ENCODE data around the gene PTPN4. TPM values are rescaled to one million over a fixed set of nuclear protein-coding genes. Genes with fewer than 3 reads are reported as not detected.

The PTPN4 gene
- total RNA-seq, 1 donor from 2014 or later: 45.9 TPM

DNA sequence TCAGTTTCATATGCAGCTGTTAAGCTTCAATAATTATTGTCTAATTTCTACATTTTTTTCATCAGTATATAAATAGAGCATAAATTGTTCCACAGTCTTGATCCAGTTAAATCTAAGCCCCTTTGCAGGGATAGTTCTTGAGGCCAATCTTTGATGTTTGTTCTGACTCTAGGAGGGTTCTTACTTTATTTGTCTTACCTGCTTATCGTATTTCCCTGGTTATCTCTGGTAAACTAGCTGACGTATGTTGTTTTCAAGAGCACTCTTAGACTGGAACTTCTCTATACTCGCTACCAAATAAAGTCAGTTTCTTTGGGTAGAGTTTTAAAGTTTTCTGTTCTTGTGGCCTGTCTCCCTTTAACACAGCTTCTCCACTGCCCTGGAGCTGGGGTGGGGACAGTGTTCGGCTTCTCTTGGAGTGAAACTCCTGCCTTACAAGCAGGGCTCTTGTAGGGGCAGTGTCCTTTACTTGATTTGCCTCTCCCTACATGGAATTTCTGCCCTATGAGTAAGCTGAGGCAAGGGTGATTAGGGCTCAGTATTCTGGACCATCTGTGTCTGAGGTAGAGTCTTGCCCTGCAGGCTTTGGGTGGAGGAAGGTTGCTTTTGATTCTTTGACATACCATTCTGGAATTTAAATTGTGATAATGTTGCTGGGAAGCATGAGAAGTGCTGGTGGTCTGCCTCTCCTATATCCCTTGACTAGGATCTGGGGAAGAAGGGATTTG, 90.3 kb downstream of the PTPN4 start:
- no peak for DNase-seq (ENCODE audit: low spot score)

- no peak for DNase-seq (ENCODE audit: low spot score)
These were observed 92.5 kb downstream of the PTPN4 start for GRCh38 chr2:119852214-119852613.

GRCh38 chr2:119853777-119854399, 94.2 kb downstream of the PTPN4 start:
- DNase-seq (ENCODE audit: low spot score): no peak

- no peak for DNase-seq (ENCODE audit: low spot score)
These were observed 96.8 kb downstream of the PTPN4 start for GRCh38 chr2:119856469-119856901.

GRCh38 chr2:119857742-119858141, 98.0 kb downstream of the PTPN4 start:
- DNase-seq (ENCODE audit: low spot score): no peak

- no peak for DNase-seq (ENCODE audit: low spot score)
These were observed 99.8 kb downstream of the PTPN4 start for GRCh38 chr2:119859528-119859927.

GRCh38 chr2:119860924-119861323, 101.2 kb downstream of the PTPN4 start:
- no peak for DNase-seq (ENCODE audit: low spot score)

- DNase-seq (ENCODE audit: low spot score): no peak
These were observed 102.6 kb downstream of the PTPN4 start for GRCh38 chr2:119862127-119862889.

GRCh38 chr2:119864318-119864717, 104.6 kb downstream of the PTPN4 start:
- DNase-seq (ENCODE audit: low spot score): no peak

DNA sequence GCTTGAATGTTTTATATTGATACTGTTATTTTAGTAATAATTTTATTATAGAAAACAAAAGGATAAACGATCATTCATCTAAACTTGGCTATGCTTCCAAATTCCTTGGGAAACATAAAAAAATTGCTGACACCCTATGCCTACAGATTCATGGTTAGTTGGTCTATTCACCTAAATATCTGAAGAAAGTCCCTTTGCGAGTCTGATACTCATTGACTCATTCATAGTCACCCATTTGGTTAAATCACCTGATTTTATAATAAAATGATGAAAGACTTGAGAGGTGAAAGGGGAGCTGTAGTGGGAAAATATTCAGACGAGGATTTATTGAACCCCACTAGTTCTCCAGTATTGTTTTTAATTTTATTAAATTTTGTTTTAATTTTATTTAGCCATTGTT, 112.0 kb downstream of the PTPN4 start:
- no peak for DNase-seq (ENCODE audit: low spot score)

DNA sequence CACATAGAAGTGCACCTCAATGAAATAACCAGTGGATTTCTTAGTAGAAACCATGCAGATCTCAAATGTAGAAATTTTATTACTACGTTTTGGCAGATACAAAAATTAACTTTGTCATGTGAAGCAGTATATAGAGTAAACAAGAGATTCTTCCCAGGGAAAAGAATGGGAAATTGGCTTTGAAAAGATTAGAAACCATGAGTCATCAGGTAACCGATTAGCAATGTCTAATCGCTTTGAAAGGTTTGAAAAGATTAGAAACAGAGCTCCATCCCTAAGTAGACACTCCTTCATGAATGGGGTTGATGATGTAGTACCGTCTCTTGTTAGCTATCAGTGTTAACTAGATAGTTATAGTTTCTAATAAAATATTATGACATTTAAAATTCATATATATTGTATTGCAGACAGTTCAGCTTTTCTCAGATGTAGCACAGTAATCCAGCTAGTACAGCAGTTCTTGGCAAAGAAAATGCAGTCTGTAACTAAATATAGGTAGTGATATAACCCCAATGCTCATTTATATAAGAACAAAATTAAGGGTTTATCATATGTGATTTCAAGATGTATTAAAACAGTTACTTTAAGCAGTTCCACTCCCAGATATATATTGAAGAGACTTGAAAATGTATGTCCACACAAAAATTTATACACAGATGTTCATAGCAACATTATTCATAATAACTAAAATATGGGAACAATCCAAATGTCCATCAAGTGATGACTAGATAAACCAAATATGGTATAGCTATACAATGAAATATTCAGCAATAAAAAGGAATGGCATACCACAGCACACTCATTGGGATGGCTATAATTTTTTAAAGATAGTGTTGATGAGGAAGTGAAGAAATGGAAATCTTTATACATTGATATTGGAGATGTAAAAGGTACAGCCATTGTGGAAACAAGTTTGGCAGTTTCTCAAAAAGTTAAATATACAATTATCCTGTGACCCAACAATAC, 113.9 kb downstream of the PTPN4 start:
- DNase-seq (ENCODE audit: low spot score): no peak

- DNase-seq (ENCODE audit: low spot score): no peak
These were observed 119.8 kb downstream of the PTPN4 start for GRCh38 chr2:119879502-119879901.

DNA sequence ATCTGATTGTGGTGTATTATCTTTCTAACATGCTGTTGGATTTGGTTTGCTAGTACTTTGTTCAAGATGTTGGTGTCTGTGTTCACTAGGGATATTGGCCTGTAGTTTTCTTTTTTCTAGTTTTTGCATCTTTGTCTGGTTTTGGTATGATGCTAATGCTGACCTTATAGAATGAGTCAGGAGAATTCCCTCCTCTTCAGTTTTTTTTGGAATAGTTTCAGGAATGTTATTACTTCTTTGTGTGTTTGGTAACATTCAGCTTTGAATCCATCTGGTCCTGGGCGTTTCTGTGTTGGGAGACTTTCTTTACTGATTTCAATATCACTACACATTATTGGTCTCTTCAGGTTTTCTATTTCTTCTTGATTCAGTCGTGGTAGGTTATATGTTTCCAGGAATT, 129.0 kb downstream of the PTPN4 start:
- no peak for DNase-seq (ENCODE audit: low spot score)

DNA sequence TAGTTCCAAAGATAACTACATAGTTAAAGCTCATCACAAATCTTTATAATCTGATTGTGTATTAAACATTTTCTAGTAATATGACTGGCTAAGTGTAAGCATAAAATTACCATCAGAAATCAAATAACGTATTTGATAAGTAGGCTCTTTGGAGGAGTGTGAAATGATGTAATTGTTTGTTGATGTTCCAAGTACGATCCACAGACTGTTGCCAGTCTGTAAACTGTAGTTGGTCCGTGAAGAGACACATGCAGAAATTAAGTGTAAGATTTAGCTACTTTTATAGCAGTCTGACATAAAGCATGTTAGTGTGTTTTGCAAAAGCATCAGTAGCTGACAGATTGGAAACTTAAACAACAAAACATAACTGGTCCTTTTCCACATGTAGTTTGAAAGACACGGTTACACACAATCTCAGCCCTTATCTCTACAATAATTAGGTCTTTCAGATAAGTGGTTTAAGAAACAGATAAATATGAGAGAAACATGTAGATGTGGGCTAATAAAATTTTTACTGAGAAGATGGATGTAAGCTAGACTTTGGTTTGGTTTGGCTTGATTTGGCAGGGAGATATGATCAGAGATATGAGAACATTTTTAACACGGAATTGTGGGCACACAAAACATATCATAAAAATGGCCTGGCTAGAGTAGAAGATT, 138.1 kb downstream of the PTPN4 start:
- no peak for DNase-seq (ENCODE audit: low spot score)

DNA sequence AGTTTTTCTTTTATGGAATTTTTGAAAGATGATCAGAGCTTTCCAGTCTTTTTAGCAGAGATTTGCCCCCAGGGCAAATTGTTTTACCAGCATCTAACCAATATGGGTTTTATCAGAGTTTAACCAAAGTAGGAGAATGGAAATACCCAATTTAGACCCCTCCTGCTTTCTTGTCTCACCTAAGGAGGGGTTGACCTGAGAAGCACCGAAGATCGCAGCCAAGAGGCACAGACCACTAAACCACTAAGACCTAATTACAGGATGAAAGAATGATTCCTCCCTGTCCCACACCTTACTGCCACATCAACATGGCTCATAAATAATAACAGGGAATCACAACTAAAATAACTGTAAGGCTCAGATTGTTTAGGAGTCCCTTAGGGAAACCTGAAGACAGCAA, 141.3 kb downstream of the PTPN4 start:
- DNase-seq (ENCODE audit: low spot score): no peak

DNA sequence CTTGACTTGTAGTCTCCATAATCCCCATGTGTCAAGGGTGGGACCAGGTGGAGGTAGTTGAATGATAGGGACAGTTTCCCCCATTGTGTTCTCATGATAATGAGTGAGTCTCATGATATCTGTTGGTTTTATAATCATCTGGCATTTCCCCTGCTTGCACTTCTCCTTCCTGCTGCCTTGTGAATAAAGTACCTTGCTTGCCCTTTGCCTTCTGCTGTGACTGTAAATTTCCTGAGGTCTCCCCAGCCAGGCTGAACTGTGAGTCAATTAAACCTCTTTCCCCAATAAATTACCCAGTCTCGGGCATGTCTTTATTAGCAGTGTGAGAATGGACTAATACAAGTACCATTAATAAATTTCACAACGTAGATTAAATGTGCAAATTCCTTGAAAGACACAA, 150.8 kb downstream of the PTPN4 start:
- DNase-seq (ENCODE audit: low spot score): no peak

DNA sequence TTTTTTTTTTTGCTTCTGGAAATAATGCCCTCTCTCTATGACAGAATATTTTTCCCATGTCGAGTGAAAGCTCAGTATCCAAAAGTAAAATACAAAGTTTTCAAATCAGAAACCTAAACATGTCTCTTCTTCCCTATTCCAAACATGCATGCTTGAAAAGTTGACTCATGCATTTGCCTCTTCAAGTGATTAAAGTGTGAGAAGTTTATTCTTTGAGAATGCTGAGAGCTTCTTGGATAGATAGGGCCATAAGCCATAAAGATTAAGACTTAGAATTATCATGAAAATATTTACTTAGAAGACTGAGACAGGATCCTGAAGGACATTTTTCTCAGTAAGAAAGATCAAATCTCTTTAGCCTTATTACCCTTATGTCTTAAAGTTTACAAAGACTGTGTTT, 154.5 kb downstream of the PTPN4 start:
- no peak for DNase-seq (ENCODE audit: low spot score)

DNA sequence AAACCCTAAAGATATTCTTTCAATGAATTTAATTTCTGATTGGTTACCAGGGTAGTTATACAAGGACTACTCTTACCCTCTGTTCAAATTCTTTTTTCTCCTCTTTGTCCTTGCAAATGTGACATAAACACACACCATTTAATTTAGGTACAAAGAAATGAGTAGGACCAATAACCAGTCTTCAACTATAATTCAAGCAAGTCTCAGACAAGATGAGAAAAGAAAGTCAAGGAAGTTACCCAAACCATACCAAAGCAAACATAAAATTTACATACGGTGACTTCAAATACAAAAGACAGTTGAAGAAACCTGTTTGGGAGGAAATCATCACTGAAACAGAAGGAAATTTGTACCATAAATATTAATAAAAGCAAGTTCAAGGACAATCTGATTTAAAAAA, 162.1 kb downstream of the PTPN4 start:
- DNase-seq (ENCODE audit: low spot score): no peak

DNA sequence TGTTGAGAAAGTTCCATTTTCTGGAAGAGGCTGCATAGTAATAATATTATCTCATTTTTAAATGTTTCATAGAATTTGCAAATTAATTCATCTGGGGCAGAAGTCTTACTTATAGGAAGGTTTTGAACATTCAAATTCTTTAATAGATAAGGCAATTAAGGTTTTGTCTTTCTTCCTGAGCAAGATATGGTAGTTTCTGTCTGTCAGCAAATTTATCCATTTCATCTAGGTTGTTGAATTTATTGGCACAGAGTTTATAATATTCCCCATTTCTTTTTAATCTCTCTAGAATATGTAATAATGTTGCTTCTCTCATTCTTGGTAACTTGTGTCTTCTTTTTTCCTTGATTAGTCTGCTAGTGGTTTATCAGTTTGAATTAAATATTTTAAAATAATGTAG, 163.0 kb downstream of the PTPN4 start:
- DNase-seq (ENCODE audit: low spot score): no peak

DNA sequence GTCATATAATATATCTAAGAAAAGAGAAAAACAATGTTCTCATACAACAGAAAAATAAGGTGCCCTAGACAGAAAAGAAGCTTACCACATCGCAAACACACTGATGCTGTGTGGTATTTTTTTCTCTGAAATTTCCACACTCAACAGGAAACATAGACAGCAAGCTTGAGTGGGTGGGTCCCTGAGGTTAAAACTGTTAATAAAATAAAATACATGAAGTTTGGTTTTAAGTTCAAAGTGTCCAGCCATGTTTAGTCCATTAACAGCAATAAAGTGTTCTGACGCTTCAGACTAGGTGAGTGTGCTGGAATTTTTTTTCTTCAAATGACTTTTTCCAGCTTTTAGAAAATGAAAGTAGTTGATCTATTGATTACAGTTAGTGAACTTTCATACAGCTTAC, 169.8 kb downstream of the PTPN4 start:
- no peak for DNase-seq (ENCODE audit: low spot score)

DNA sequence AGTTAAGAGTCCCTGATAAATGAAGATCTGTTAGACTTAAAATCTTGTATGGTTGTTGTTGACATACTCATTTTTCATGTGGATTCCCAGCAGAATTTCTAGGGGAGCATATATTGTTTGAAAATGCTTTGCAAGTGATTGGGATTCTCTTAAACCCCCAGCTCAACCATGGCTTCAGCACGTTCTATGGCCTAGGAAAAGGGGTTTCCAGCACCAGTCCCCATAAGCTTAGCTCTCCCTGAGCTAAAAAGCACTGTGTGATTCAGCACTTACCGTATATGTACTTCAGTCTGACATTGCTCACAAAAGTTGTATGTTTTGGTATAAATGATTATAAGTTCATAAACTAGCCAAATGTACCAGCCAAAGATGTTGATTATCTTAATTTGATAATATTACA, 173.1 kb downstream of the PTPN4 start:
- DNase-seq (ENCODE audit: low spot score): no peak
